Lung (tissue), 12 donors: ENCODE data around the gene HMGN4. TPM values are rescaled to one million over a fixed set of nuclear protein-coding genes. Genes with fewer than 3 reads are reported as not detected.
"Not testable (repeated sequence)": the region's sequence is repeated elsewhere in the genome, so short reads cannot be mapped to it uniquely, and the experiment has no call there.

Experiments
- ATAC-seq: fragments of 200-7000 bp; cut with Tn5 transposase; one replicate; pipeline ENCODE4 v1.9.1; 2020; ENCODE audit warnings: moderate number of reproducible peaks; ENCODE audit not compliant: insufficient read depth, low FRiP score
- DNase-seq, 3 donors: peaks; one replicate each; pipeline ENCODE4 v3.0.0-alpha.2; 2013 to 2017
- H3K27ac ChIP-seq, 2 donors: one replicate each; pipeline ENCODE4 v1.5.1; 2013; ENCODE audit warnings: mild to moderate bottlenecking in 2 of 2, moderate library complexity in 2 of 2, control low read depth in 1 of 2, inconsistent platforms in 1 of 2, low read depth in 1 of 2, low read length in 1 of 2
- H3K27me3 ChIP-seq, 3 donors: one replicate each; pipeline ENCODE4 v1.5.1; 2013; ENCODE audit warnings: low read length in 2 of 3; ENCODE audit not compliant: control insufficient read depth in 3 of 3, insufficient read depth in 3 of 3
- H3K36me3 ChIP-seq, 4 donors: one replicate each; pipeline ENCODE4 v1.5.1; 2013; ENCODE audit warnings: low read length in 4 of 4, mild to moderate bottlenecking in 1 of 4, moderate library complexity in 1 of 4; ENCODE audit not compliant: control insufficient read depth in 4 of 4, insufficient read depth in 4 of 4
- H3K4me1 ChIP-seq, 5 donors: one replicate each; pipeline ENCODE4 v1.5.1; 2013; ENCODE audit warnings: low read length in 5 of 5, mild to moderate bottlenecking in 2 of 5, moderate library complexity in 1 of 5; ENCODE audit not compliant: control insufficient read depth in 5 of 5, insufficient read depth in 5 of 5
- H3K4me3 ChIP-seq: one replicate; pipeline ENCODE4 v1.5.1; 2013; ENCODE audit warnings: mild to moderate bottlenecking, control low read depth, moderate library complexity
- H3K9ac ChIP-seq, 2 donors: one replicate each; pipeline ENCODE4 v1.5.1; 2013; ENCODE audit warnings: low read length in 2 of 2, control low read depth in 1 of 2; ENCODE audit not compliant: insufficient read depth in 1 of 2
- H3K9me3 ChIP-seq, 4 donors: one replicate each; pipeline ENCODE4 v1.5.1; 2013; ENCODE audit warnings: low read length in 3 of 4, mild to moderate bottlenecking in 1 of 4, moderate library complexity in 1 of 4; ENCODE audit not compliant: control insufficient read depth in 4 of 4, insufficient read depth in 3 of 4
- WGBS, 2 donors: extraction: QIAGEN DNeasy Blood & Tissue Kit; methylation state at CpG; one replicate each; pipeline ENCODE4 v1.1.7; 2013; 5-methylcytosine and 5-hydroxymethylcytosine counted together
- polyA plus RNA-seq, 2 donors: library from polyadenylated mRNA; stranded (reverse); fragments of 200-250 nt; gene quantifications; one replicate each; pipeline ENCODE4 v1.2.1, GENCODE V29; 2013
- total RNA-seq, 2 donors: library from RNA; depleted of rRNA in 1 of 2; stranded (reverse); fragments of >200 nt in 1 of 2; gene quantifications; one replicate each; pipeline ENCODE4 v1.2.1, GENCODE V29; 2014 to 2021
- TF ChIP-seq, protein P1 (sequence below): IDR thresholded peaks from 2 replicates; pipeline ENCODE4 v1.5.1; 2012; ENCODE audit warnings: mild to moderate bottlenecking; ENCODE audit errors: control extremely low read depth, extremely low read depth
- donor health status: control.
- donor health status: control.
- donor health status: Bipolar disorder and iron deficiency.
- donor health status: healthy.
- donor health status: DM: yes; HTN: yes; CAD: no.

Gene HMGN4
- total and polyA plus RNA-seq, 4 donors, result 16.1 to 73.3 (median 54.2) TPM

DNA sequence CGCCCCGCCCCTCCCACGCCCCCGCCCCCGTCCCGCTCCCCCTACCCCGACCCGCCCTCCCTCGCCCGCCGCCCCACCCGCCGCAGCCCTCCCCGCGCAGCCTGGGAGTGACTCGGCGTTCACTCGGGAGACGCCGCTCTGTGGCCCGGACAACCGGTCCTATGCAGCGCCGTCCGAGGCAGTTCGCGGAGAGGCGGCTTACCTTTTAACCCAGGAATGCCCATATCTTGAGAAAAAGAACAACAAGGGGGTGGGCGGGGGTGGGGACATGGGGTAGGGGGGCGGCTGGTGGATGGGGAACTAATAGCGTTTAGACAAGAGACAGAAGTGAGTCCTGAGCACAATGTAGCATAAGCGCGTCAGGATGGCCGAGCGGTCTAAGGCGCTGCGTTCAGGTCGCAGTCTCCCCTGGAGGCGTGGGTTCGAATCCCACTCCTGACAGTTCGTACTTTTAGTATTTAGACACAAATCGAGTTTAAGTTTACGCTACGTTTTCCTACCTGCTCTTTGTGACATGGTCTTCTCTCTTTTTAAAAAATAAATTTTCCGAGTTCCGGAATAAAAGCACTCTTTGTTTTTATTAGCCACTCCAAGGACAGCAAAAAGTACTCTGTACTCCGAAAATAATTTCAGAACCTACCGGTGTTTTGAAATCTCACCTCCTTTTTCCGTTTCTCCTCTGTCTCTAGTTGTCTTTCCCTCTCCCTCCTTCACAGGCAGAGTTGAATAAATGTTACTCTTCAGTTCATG is 17.1 kb upstream of the HMGN4 start:
- DNase-seq (peak; percentile 93 to 97 (median 96)), ATAC-seq (peak; percentile 85)
- no peaks in the 10 kb centered on the region for H3K27me3 ChIP-seq
- H3K9me3 ChIP-seq, result no peaks in the 10 kb centered on the region
- 0% methylated on average over 38 to 49 of the region's 49 CpGs for WGBS, 2 donors
- TF ChIP-seq, protein P1, sequence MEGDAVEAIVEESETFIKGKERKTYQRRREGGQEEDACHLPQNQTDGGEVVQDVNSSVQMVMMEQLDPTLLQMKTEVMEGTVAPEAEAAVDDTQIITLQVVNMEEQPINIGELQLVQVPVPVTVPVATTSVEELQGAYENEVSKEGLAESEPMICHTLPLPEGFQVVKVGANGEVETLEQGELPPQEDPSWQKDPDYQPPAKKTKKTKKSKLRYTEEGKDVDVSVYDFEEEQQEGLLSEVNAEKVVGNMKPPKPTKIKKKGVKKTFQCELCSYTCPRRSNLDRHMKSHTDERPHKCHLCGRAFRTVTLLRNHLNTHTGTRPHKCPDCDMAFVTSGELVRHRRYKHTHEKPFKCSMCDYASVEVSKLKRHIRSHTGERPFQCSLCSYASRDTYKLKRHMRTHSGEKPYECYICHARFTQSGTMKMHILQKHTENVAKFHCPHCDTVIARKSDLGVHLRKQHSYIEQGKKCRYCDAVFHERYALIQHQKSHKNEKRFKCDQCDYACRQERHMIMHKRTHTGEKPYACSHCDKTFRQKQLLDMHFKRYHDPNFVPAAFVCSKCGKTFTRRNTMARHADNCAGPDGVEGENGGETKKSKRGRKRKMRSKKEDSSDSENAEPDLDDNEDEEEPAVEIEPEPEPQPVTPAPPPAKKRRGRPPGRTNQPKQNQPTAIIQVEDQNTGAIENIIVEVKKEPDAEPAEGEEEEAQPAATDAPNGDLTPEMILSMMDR, result no peak
- H3K9ac ChIP-seq, result peak overlapping the region; percentile 86 to 97
- peaks cover 0 to 14% (median 2%) of the 10 kb centered on the region in 5 donors for H3K4me1 ChIP-seq
- peak overlapping the region; percentile 35 for H3K4me3 ChIP-seq
- H3K36me3 ChIP-seq, result no peaks in the 10 kb centered on the region
- peak overlapping the region; percentile 97 to 99 for H3K27ac ChIP-seq

DNA sequence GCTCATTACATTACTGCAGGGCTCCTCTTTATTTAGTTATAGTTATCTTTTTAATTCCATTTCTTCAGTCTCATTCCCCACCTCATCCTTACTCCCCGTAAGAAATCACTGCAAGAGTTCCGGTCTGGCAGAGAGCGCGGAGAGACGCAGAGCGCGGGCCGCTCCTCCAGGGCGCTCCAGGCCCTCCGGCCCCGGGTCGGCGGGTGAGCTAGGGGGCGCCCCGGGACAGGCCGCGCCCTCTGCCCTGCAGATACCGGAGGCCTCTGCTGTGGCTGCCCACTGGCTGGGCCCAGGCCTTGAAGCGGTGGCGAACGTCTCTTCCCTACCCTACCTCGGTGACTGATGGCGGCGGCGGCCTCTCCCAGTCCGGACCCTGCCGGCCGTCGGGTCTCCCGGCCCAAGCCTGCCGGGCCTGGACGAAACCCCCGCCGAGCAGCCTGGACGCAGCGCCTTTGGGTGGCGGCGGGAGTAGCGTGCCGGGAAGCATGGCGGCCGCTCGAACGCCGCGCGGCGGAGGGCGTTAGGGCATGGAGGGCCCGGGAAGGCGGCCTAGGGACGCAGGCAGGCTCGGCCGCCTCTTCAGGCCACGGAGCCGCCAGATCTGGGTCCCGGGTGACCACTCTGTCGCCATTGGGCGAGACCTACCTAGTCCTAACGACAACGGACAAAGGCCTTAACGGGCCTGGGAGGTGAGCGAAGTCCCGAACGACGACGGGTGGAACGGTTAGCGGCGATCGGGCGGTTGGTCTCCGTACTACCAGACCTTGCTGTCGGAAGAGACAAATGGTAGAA is 16.4 kb upstream of the HMGN4 start:
- Histone ChIP-seq H3K4me3 (peak overlapping the region; percentile 57), H3K4me1 (peaks cover 0 to 14% (median 2%) of the 10 kb centered on the region in 5 donors), H3K36me3 (no peaks in the 10 kb centered on the region), H3K9me3 (no peaks in the 10 kb centered on the region), H3K27me3 (no peaks in the 10 kb centered on the region), H3K27ac (peak overlapping the region; percentile 97 to 99), H3K9ac (peak overlapping the region; percentile 86 to 97)
- peak; percentile 83 to 87 (median 85) for DNase-seq
- ATAC-seq, result peak; percentile 93
- 4 to 6% methylated on average over 74 of the region's 74 CpGs for WGBS, 2 donors
- TF ChIP-seq, protein P1, result peak; percentile 16

DNA sequence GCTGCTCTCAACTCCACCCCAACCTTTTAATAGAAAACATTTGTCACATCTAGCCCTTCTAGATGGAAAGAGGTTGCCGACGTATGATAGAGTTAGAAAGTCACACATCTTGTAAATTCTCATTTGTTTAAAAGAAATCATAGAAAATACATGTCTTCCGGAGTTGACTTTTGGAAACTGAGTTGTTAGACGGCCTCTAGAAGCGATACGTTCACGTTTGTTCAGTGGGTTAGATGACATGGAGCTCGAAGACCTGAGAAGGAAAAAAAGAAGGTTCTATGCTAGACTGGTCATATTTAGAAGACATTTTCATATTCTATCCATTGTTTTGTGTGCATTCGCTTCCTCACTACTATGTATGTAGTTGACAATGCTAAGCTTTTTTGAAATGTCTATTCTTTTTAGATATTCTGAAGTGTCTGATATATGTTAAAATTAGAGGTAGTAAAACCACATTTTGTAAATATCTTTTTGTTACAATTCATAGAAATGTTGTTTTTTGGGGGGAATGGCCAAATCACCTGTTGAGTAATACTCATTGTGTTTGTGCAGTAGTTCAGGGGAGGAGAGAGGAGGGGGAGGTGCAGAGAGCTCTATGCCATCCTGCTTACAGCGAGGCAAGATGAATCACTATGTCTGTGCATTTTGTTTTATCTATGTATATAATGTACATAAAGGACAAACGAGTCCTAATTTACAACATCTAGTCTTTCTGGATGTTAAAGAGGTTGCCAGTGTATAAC is 15.5 kb upstream of the HMGN4 start:
- peak overlapping the region; percentile 97 to 99 for H3K27ac ChIP-seq
- H3K4me1 ChIP-seq, result peaks cover 0 to 14% (median 2%) of the 10 kb centered on the region in 5 donors
- not testable (repeated sequence) for H3K27me3 ChIP-seq, ATAC-seq, H3K36me3 ChIP-seq, H3K4me3 ChIP-seq, H3K9me3 ChIP-seq
- WGBS, 2 donors, result 64 to 67% methylated on average over 11 of the region's 11 CpGs
- peak in 2 of 3 donors; percentile 36 to 45 for DNase-seq
- H3K9ac ChIP-seq, result peak overlapping the region; percentile 86 to 97

DNA sequence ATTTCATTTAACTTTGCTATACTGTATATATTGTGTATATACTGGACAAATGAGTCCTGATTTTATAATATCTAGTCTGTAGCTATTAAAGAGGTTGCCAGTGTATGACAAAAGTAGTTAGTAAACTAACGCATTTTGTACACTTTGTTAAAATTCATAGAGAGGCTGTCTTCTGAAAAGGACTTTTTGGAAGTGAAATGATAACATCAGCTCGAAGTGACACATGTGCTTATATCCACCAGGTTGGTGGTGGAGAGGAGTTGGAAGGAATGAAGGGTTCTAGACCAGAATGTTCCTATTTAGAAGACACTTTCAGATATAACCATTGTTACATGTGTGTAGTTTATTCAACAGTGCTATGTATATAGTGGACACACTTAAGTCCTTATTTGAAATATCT is 13.9 kb upstream of the HMGN4 start:
- 95% methylated on average over 2 of the region's 2 CpGs for WGBS, 2 donors
- H3K4me1 ChIP-seq, result peaks cover 0 to 14% (median 2%) of the 10 kb centered on the region in 5 donors
- H3K27me3 ChIP-seq, H3K9me3 ChIP-seq, H3K36me3 ChIP-seq, DNase-seq, H3K4me3 ChIP-seq, ATAC-seq, H3K27ac ChIP-seq, H3K9ac ChIP-seq: not testable (repeated sequence)
